T-cell (primary cell): ENCODE data around the gene RPP40. TPM values are rescaled to one million over a fixed set of nuclear protein-coding genes. Genes with fewer than 3 reads are reported as not detected.

ENCODE experiments used
- ATAC-seq, 4 experiments: fragments of 200-7000 bp in 3 of 4; fragments of 150-1000 bp in 1 of 4; cut with Tn5 transposase; replicated peaks in 1 of 4; 1 replicate in 3 of 4; 2 replicates in 1 of 4; pipeline ENCODE4 v1.10.0; 2021; ENCODE audit warnings: moderate library complexity in 3 of 4, mild to moderate bottlenecking in 2 of 4, moderate number of reproducible peaks in 1 of 4
- CTCF ChIA-PET, 2 donors: fragments of 300-600 bp; sonication (Branson Sonifier 250); formaldehyde crosslinking; loops; one replicate each; lab custom pipeline; 2022; ENCODE audit warnings: antibody characterized with exemption in 2 of 2; lab: Charles Lee
- POLR2A ChIA-PET, 2 donors: fragments of 300-600 bp; sonication (Branson Sonifier 250); formaldehyde crosslinking; loops; one replicate each; lab custom pipeline; 2022; ENCODE audit warnings: antibody characterized with exemption in 2 of 2; lab: Charles Lee
- DNase-seq, 35 experiments: peaks; one replicate each; pipeline versions ENCODE4 v3.0.0 to v3.0.0-alpha.2; 2013 to 2023
- H3K27ac ChIP-seq: one replicate; pipeline ENCODE4 v1.5.1; 2013; ENCODE audit warnings: low read length
- H3K27me3 ChIP-seq, 2 experiments: replicated peaks in 1 of 2; 1 replicate in 1 of 2; 2 replicates in 1 of 2; pipeline versions ENCODE4 v1.6.1 to v1.7.0; 2013; ENCODE audit warnings: low read length in 1 of 2, mixed read lengths in 1 of 2; ENCODE audit not compliant: control insufficient read depth in 2 of 2, insufficient read depth in 2 of 2; ENCODE audit errors: extremely low read depth in 1 of 2
- H3K36me3 ChIP-seq, 2 donors: 1 replicate in 1 of 2; 2 replicates in 1 of 2; pipeline versions ENCODE4 v1.6.1 to v1.7.0; 2013; ENCODE audit warnings: low read length in 1 of 2; ENCODE audit not compliant: control insufficient read depth in 2 of 2, insufficient read depth in 1 of 2; ENCODE audit errors: extremely low read depth in 1 of 2
- H3K4me1 ChIP-seq, 2 experiments: 1 replicate in 1 of 2; 2 replicates in 1 of 2; pipeline versions ENCODE4 v1.6.1 to v1.7.0; 2013; ENCODE audit warnings: low read length in 2 of 2, mixed read lengths in 1 of 2; ENCODE audit not compliant: insufficient read depth in 2 of 2, control insufficient read depth in 1 of 2; ENCODE audit errors: extremely low read depth in 1 of 2
- H3K4me3 ChIP-seq, 2 donors: 1 replicate in 1 of 2; 2 replicates in 1 of 2; pipeline versions ENCODE4 v1.5.1 to v1.7.0; 2013; ENCODE audit warnings: mild to moderate bottlenecking in 2 of 2, low read length in 1 of 2, moderate library complexity in 1 of 2; ENCODE audit not compliant: control insufficient read depth in 1 of 2; ENCODE audit errors: extremely low read depth in 1 of 2
- H3K9me3 ChIP-seq: 2 replicates; pipeline ENCODE4 v1.7.0; 2013
- H3K27ac Mint-ChIP-seq, 2 donors: one replicate each; pipeline ENCODE4 v1.8.0; 2020 to 2021; ENCODE audit warnings: mild to moderate bottlenecking in 2 of 2, mixed read lengths in 2 of 2
- H3K27me3 Mint-ChIP-seq, 2 donors: one replicate each; pipeline ENCODE4 v1.8.0; 2021 to 2022; ENCODE audit warnings: mixed read lengths in 2 of 2
- H3K36me3 Mint-ChIP-seq: one replicate; pipeline ENCODE4 v1.8.0; 2021; ENCODE audit warnings: mixed read lengths
- H3K4me1 Mint-ChIP-seq, 3 donors: one replicate each; pipeline ENCODE4 v1.8.0; 2020 to 2022; ENCODE audit warnings: mixed read lengths in 3 of 3, mild to moderate bottlenecking in 1 of 3
- H3K4me3 Mint-ChIP-seq, 3 donors: one replicate each; pipeline ENCODE4 v1.8.0; 2020 to 2022; ENCODE audit warnings: mild to moderate bottlenecking in 3 of 3, mixed read lengths in 3 of 3, moderate library complexity in 3 of 3
- H3K9me3 Mint-ChIP-seq, 3 donors: one replicate each; pipeline ENCODE4 v1.8.0; 2020 to 2022; ENCODE audit warnings: mixed read lengths in 3 of 3
- WGBS: methylation state at CpG from one replicate; pipeline ENCODE4 v1.1.5; 2013; ENCODE audit warnings: missing lambda C conversion rate; ENCODE audit not compliant: insufficient coverage; 5-methylcytosine and 5-hydroxymethylcytosine counted together
- total RNA-seq, 35 experiments: library from RNA in 6 of 35; stranded (reverse) in 6 of 35; fragments of 120-200 nt in 1 of 35; gene quantifications; one replicate each; pipeline versions ENCODE4 v1.2.1 to v1.2.4 and lab custom pipeline; 2013 to 2026

Gene RPP40
- total RNA-seq, 5 donors from 2014 or later (not counting 1 experiment from before 2014, with no cell fraction given) = 2.0 to 7.8 (median 4.8) TPM

DNA sequence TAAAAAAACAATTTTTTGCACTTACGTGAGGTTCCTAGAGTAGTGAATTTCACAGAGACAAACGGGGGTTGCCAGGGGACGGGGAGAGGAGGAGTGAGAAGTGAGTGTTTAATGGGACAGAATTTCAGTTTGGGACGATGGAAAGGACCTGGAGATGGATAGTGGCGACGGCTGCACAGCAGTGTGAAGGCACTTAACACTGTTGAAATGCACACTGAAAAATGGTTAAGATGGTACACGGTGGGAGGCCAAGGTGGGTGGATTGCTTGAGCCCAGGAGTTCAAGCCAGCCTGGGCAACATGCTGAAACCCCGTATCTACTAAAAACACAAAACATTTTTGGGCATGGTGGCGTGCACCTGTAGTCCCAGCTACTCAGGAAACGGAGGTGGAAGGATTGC is 31.4 kb downstream of the RPP40 start:
- H3K4me3 Mint-ChIP-seq = no peak overlapping the region
- 86% methylated on average over 5 of the region's 10 CpGs for WGBS
- POLR2A ChIA-PET = no interaction called here

DNA sequence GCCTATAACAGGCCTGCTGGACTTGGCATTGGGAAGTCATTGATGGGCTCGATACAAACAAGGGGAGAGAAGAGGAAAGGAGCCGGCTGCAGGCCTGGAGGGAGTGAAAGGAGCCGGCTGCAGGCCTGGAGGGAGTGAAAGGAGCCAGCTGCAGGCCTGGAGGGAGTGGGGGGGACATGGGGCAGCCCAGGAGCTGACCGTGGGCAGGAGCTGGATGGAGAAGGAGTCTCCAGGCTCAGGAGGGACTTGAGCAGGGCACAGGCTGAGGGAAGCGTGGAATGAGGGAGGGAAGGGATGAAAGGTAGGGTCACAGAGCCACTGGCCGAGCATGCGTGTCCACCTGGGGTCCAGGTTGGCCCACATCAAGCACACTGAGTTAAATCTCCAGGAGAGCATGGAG is 32.0 kb downstream of the RPP40 start:
- Mint-ChIP-seq H3K27me3 (peaks cover 6 to 19% of the 10 kb centered on the region in 2 donors), H3K27ac (no peak overlapping the region), H3K4me1 (no peaks in the 10 kb centered on the region), H3K9me3 (peaks cover 6% of the 10 kb centered on the region in 3 donors), H3K36me3 (no peaks in the 10 kb centered on the region), H3K4me3 (no peak overlapping the region)
- WGBS = 75% methylated on average over 5 of the region's 7 CpGs
- ATAC-seq (no peak), DNase-seq (no peak)
- ChIA-PET CTCF (no interaction called here), POLR2A (no interaction called here)
- no peaks in the 10 kb centered on the region for H3K9me3 ChIP-seq
- H3K4me3 ChIP-seq = no peak overlapping the region
- no peaks in the 10 kb centered on the region for H3K4me1 ChIP-seq
- no peaks in the 10 kb centered on the region for H3K36me3 ChIP-seq
- H3K27ac ChIP-seq = no peak overlapping the region
- peaks cover 0 to 12% of the 10 kb centered on the region in 2 experiments for H3K27me3 ChIP-seq

More for the DNA sequence above, 31.4 kb downstream of the RPP40 start:
- Histone ChIP-seq H3K27ac (no peak overlapping the region), H3K4me3 (no peak overlapping the region), H3K36me3 (no peaks in the 10 kb centered on the region), H3K27me3 (peaks cover 0 to 12% of the 10 kb centered on the region in 2 experiments), H3K4me1 (no peaks in the 10 kb centered on the region), H3K9me3 (no peaks in the 10 kb centered on the region)
- H3K27me3 Mint-ChIP-seq = peaks cover 9 to 22% of the 10 kb centered on the region in 2 donors
- ATAC-seq = no peak
- peaks cover 8 to 9% (median 9%) of the 10 kb centered on the region in 3 donors for H3K9me3 Mint-ChIP-seq
- H3K36me3 Mint-ChIP-seq = no peaks in the 10 kb centered on the region
- H3K27ac Mint-ChIP-seq = no peak overlapping the region
- CTCF ChIA-PET = no interaction called here
- no peaks in the 10 kb centered on the region for H3K4me1 Mint-ChIP-seq
- DNase-seq = no peak

DNA sequence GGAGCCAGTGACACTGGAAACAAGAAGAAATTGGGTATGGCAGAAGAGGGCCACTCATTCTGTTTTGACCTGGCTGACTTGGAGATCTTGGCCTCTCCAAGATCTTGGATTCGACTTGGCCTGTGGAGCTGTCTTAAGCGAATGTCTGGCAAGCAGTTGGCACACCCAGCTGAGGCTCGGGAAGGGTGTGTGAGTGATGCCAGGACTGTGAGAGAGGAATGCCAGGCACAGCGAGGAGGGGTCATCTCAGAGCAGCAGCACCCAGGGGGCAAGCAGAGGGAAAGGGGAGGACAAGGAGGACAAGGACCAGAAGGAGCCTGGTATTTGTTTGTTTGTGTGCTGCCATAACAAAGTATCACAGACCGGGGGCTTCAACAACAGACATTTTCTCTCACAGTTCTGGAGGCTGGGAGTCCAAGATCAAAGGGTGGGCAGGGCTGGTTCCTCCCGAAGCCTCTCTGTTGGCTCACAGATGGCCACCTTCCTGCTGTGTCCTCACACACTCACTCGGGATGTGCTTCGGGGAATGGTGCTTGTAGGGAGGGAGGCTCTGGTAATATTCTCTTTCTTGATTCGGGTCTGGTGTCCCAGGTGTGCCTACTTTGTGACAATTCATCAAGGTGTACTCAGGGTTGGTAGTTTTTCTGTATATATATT is 33.0 kb downstream of the RPP40 start:
- no peak for ATAC-seq
- Mint-ChIP-seq H3K27ac (no peak overlapping the region), H3K36me3 (no peaks in the 10 kb centered on the region), H3K4me3 (no peak overlapping the region), H3K9me3 (no peaks in the 10 kb centered on the region), H3K4me1 (no peaks in the 10 kb centered on the region), H3K27me3 (peaks cover 9 to 14% of the 10 kb centered on the region in 2 donors)
- WGBS = 67% methylated on average over 5 of the region's 9 CpGs
- ChIA-PET POLR2A (no interaction called here), CTCF (no interaction called here)
- H3K36me3 ChIP-seq = no peaks in the 10 kb centered on the region
- no peak overlapping the region for H3K4me3 ChIP-seq
- peaks cover 0 to 14% of the 10 kb centered on the region in 2 experiments for H3K27me3 ChIP-seq
- DNase-seq = no peak
- H3K4me1 ChIP-seq = no peaks in the 10 kb centered on the region
- no peaks in the 10 kb centered on the region for H3K9me3 ChIP-seq
- no peak overlapping the region for H3K27ac ChIP-seq

DNA sequence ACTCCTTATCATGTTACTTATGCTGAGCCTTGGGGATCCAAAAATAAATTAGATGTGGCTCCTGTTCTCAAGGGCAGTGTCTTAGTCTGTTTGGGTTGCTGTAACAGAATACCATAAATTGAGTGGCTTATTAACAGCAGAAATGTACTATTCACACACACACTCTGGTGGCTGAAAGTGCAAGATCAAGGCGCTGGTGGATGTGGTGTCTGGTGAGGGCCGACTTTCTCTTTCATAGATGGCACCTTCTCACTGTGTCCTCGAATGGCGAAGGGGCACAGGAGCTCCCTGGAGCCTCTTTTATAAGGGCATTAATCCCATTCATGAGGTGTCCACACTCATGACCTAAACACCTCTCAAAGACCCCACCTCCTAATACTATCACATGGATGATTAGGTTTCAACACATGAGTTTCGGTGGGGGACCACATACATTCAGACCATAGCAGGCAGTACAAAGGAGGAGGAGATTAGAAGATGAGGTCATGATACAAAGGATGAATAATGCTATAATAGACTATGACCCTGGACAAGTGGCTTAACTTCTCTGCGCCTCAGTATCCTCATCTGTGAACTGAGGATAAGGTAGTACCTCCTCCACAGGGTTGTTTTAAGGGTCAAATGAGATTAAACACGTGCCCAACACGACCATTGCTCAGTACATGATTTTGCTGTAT is 34.1 kb downstream of the RPP40 start:
- POLR2A ChIA-PET = no interaction called here
- no CpG with 5 or more reads among the region's 8 CpGs for whole genome bisulfite sequencing

DNA sequence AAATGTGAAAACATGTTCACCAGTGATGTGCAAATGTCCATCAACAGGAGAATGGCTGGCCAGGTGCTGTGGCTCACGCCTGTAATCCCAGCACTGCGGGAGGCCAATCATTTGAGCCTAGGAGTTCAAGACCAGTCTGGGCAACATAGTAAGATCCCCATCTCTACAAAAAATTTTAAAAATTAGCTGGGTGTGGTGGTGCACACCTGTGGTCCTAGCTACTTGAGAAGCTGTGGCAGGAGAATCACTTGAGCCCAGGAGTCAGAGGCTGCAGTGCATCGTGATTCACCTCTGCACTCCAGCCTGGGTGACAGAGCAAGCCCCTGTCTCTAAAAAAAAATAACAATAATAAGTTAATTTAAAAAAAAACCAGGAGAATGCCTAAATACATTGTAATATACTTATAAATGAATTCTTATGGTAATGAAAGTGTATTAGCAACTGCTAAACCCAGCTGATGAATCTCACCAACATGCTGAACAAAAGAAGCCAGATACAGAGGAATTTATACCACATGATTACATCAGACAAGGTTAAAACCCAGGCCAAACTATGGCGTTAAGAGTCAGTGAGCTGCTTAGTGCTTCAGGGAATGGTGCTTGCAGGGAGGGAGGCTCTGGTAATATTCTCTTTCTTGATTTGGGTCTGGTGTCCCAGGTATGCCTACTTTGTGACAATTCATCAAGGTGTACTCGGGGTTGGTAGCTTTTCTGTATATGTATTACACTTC is 36.4 kb downstream of the RPP40 start:
- H3K4me3 Mint-ChIP-seq = no peak overlapping the region
- Histone ChIP-seq H3K9me3 (no peaks in the 10 kb centered on the region), H3K27ac (no peak overlapping the region), H3K36me3 (no peaks in the 10 kb centered on the region), H3K27me3 (peaks cover 0 to 11% of the 10 kb centered on the region in 2 experiments), H3K4me1 (no peaks in the 10 kb centered on the region), H3K4me3 (no peak overlapping the region)
- no peak overlapping the region for H3K27ac Mint-ChIP-seq
- no peak for DNase-seq
- POLR2A ChIA-PET = no interaction called here
- H3K9me3 Mint-ChIP-seq = no peaks in the 10 kb centered on the region
- H3K4me1 Mint-ChIP-seq = no peaks in the 10 kb centered on the region
- H3K36me3 Mint-ChIP-seq = no peaks in the 10 kb centered on the region
- no peak for ATAC-seq
- CTCF ChIA-PET = no interaction called here
- peaks cover 12 to 13% of the 10 kb centered on the region in 2 donors for H3K27me3 Mint-ChIP-seq
- no CpG with 5 or more reads among the region's 5 CpGs for WGBS

More for the DNA sequence above, 34.1 kb downstream of the RPP40 start:
- Histone ChIP-seq H3K27me3 (peaks cover 0 to 15% of the 10 kb centered on the region in 2 experiments), H3K36me3 (no peaks in the 10 kb centered on the region), H3K4me1 (no peaks in the 10 kb centered on the region), H3K27ac (no peak overlapping the region), H3K4me3 (no peak overlapping the region), H3K9me3 (no peaks in the 10 kb centered on the region)
- no peak for ATAC-seq
- H3K27ac Mint-ChIP-seq = no peak overlapping the region
- H3K4me1 Mint-ChIP-seq = no peaks in the 10 kb centered on the region
- H3K36me3 Mint-ChIP-seq = no peaks in the 10 kb centered on the region
- DNase-seq = no peak
- H3K9me3 Mint-ChIP-seq = no peaks in the 10 kb centered on the region
- H3K4me3 Mint-ChIP-seq = no peak overlapping the region
- CTCF ChIA-PET = no interaction called here
- H3K27me3 Mint-ChIP-seq = peaks cover 11 to 18% of the 10 kb centered on the region in 2 donors

DNA sequence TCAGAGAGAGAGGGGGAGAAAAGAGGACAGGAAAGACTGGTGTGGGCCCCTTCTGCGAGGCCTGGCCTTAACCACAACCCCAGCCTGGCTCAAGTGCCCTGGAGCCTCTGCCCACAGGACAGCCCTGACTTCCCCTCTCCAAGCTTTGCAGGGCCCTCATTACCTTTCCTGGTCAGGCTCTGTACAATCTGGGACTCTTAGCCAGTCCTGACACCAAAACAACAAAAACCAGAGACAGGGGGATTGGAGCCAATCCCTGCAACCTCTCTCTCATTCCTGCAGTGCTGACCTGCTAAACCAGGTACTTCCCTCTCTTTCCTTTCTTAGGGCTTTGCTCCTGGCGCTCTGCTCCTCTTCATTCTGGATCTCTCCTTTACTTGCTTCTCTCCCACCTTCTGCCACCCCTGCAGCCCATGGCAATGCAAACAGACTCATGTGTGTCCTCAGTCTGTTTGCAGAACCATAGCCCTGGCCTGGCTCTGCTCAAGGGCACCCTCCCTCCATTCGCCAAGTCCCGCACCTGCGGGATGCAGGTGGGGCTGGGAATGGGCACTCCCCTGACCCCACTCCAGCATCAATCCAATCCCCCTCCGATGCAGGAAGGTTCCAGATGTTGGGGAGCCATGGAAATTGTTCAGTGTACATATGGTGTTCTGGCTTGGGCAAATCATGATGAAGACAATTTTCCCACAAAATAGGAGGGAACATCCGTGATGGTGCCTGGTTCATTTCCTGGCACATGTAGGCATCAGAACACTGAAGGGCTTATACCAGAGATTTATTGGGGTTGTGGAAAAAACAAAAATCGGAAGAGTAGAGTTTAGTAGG is 38.1 kb downstream of the RPP40 start:
- Mint-ChIP-seq H3K9me3 (peaks cover 0 to 6% (median 0%) of the 10 kb centered on the region in 3 donors), H3K36me3 (no peaks in the 10 kb centered on the region), H3K27me3 (peaks cover 5 to 10% of the 10 kb centered on the region in 2 donors), H3K4me1 (no peaks in the 10 kb centered on the region), H3K4me3 (no peak overlapping the region), H3K27ac (no peak overlapping the region)
- Histone ChIP-seq H3K4me3 (no peak overlapping the region), H3K4me1 (no peaks in the 10 kb centered on the region), H3K27ac (no peak overlapping the region), H3K27me3 (peaks cover 0 to 6% of the 10 kb centered on the region in 2 experiments), H3K36me3 (no peaks in the 10 kb centered on the region), H3K9me3 (no peaks in the 10 kb centered on the region)
- no peak for DNase-seq
- no peak for ATAC-seq
- 71% methylated on average over 1 of the region's 8 CpGs for WGBS
- POLR2A ChIA-PET = no interaction called here
- CTCF ChIA-PET = no interaction called here
